HEK293 (cell line): ENCODE results near the gene PPARGC1A.

Experiments used
- CTCF ChIA-PET: fragments of 350-600 bp; formaldehyde crosslinking; extraction: SDS; loops from one replicate; lab custom pipeline; 2021; ENCODE audit warnings: antibody characterized with exemption; lab: Yijun Ruan, JAX
- POLR2A ChIA-PET: fragments of 300-600 bp; formaldehyde crosslinking; extraction: SDS; loops from one replicate; lab custom pipeline; 2020; ENCODE audit warnings: antibody characterized with exemption, inconsistent platforms; lab: Yijun Ruan, JAX
- H3K27ac ChIP-seq: fragments of 200-500 bp; sonication (Bioruptor generic); 2 replicates; pipeline ENCODE4 v1.5.1; 2014; ENCODE audit warnings: low read depth, low read length, control low read depth, inconsistent platforms; ENCODE audit errors: extremely low read depth
- H3K36me3 ChIP-seq, 2 experiments: fragments of 200-500 bp in 1 of 2; sonication (Bioruptor generic) in 1 of 2; 1 replicate in 1 of 2; 2 replicates in 1 of 2; pipeline ENCODE4 v1.5.1; 2014 to 2017; ENCODE audit warnings: inconsistent platforms in 2 of 2, low read length in 2 of 2; ENCODE audit not compliant: control insufficient read depth in 2 of 2, insufficient read depth in 1 of 2
- H3K4me1 ChIP-seq: fragments of 200-500 bp; sonication (Bioruptor generic); 2 replicates; pipeline ENCODE4 v1.5.1; 2014; ENCODE audit warnings: mild to moderate bottlenecking, low read length, inconsistent platforms; ENCODE audit not compliant: control insufficient read depth, insufficient read depth
- H3K4me3 ChIP-seq: 2 replicates; pipeline ENCODE4 v1.5.1; 2011; ENCODE audit warnings: low read depth, mild to moderate bottlenecking, control low read depth, low read length, moderate library complexity
- H3K9me3 ChIP-seq: fragments of 200-500 bp; sonication (Bioruptor generic); 2 replicates; pipeline ENCODE4 v1.5.1; 2014; ENCODE audit warnings: low read depth, low read length, inconsistent platforms; ENCODE audit not compliant: control insufficient read depth, insufficient read depth
- HOXA7 ChIP-seq: sonication (generic); formaldehyde crosslinking; IDR thresholded peaks from 2 replicates; pipeline ENCODE4 v1.8.1; 2022; ENCODE audit warnings: missing genetic modification reagents, borderline replicate concordance
- HOXC10 ChIP-seq: sonication (generic); formaldehyde crosslinking; IDR thresholded peaks from 2 replicates; pipeline ENCODE4 v1.8.1; 2023; ENCODE audit warnings: mild to moderate bottlenecking, missing genetic modification reagents
- INSM2 ChIP-seq: fragments of 450-650 bp; formaldehyde crosslinking; IDR thresholded peaks from 2 replicates; pipeline ENCODE4 v1.5.1; 2016; ENCODE audit warnings: missing biosample characterization, missing genetic modification characterization
- PATZ1 ChIP-seq: fragments of 450-650 bp; formaldehyde crosslinking; IDR thresholded peaks from 2 replicates; pipeline ENCODE4 v1.5.1; 2016; ENCODE audit warnings: missing biosample characterization, missing genetic modification characterization
- PRDM6 ChIP-seq: fragments of 450-650 bp; formaldehyde crosslinking; IDR thresholded peaks from 2 replicates; pipeline ENCODE4 v1.5.1; 2017; ENCODE audit warnings: missing biosample characterization, missing genetic modification characterization
- SALL2 ChIP-seq: fragments of 450-650 bp; formaldehyde crosslinking; IDR thresholded peaks from 2 replicates; pipeline ENCODE4 v1.5.0; 2017; ENCODE audit warnings: missing biosample characterization, mild to moderate bottlenecking, missing genetic modification characterization, borderline replicate concordance
- SETDB1 ChIP-seq: IDR thresholded peaks from one replicate; pipeline ENCODE4 v1.6.1; 2017; ENCODE audit warnings: mild to moderate bottlenecking, low read length, moderate library complexity, mixed read lengths; ENCODE audit not compliant: insufficient read length
- ZBTB1 ChIP-seq: fragments of 450-650 bp; formaldehyde crosslinking; IDR thresholded peaks from 2 replicates; pipeline ENCODE4 v1.5.1; 2016; ENCODE audit warnings: missing biosample characterization, missing genetic modification characterization
- ZBTB20 ChIP-seq: fragments of 450-650 bp; formaldehyde crosslinking; IDR thresholded peaks from 2 replicates; pipeline ENCODE4 v1.5.1; 2016; ENCODE audit warnings: missing biosample characterization, missing genetic modification characterization
- ZNF248 ChIP-seq: fragments of 450-650 bp; formaldehyde crosslinking; IDR thresholded peaks from 2 replicates; pipeline ENCODE4 v1.5.1; 2017; ENCODE audit warnings: missing biosample characterization, missing genetic modification characterization
- ZNF26 ChIP-seq: fragments of 450-650 bp; formaldehyde crosslinking; IDR thresholded peaks from 2 replicates; pipeline ENCODE4 v1.5.1; 2016; ENCODE audit warnings: missing biosample characterization, missing genetic modification characterization
- ZNF292 ChIP-seq: fragments of 450-650 bp; formaldehyde crosslinking; IDR thresholded peaks from 2 replicates; pipeline ENCODE4 v1.5.1; 2016; ENCODE audit warnings: low read depth, missing biosample characterization, missing genetic modification characterization, borderline replicate concordance
- ZNF350 ChIP-seq: fragments of 450-650 bp; formaldehyde crosslinking; IDR thresholded peaks from 2 replicates; pipeline ENCODE4 v1.5.0; 2017; ENCODE audit warnings: missing biosample characterization, mild to moderate bottlenecking, missing genetic modification characterization
- ZNF362 ChIP-seq: fragments of 450-650 bp; formaldehyde crosslinking; IDR thresholded peaks from 2 replicates; pipeline ENCODE4 v1.5.1; 2016; ENCODE audit warnings: missing biosample characterization, missing genetic modification characterization
- ZNF513 ChIP-seq: fragments of 450-650 bp; IDR thresholded peaks from 2 replicates; pipeline ENCODE4 v1.5.1; 2018; ENCODE audit warnings: missing biosample characterization, missing genetic modification characterization
- ZNF544 ChIP-seq: fragments of 450-650 bp; formaldehyde crosslinking; IDR thresholded peaks from 2 replicates; pipeline ENCODE4 v1.5.0; 2017; ENCODE audit warnings: missing biosample characterization, missing genetic modification characterization
- ZNF621 ChIP-seq: fragments of 450-650 bp; formaldehyde crosslinking; IDR thresholded peaks from 2 replicates; pipeline ENCODE4 v1.5.1; 2017; ENCODE audit warnings: missing biosample characterization, missing genetic modification characterization
- ZNF776 ChIP-seq: fragments of 450-650 bp; formaldehyde crosslinking; IDR thresholded peaks from 2 replicates; pipeline ENCODE4 v1.5.0; 2017; ENCODE audit warnings: missing biosample characterization, missing genetic modification characterization, borderline replicate concordance
- ZSCAN18 ChIP-seq: fragments of 450-650 bp; formaldehyde crosslinking; IDR thresholded peaks from 2 replicates; pipeline ENCODE4 v1.5.1; 2016; ENCODE audit warnings: missing biosample characterization, missing genetic modification characterization
- ZXDB ChIP-seq: fragments of 450-650 bp; formaldehyde crosslinking; IDR thresholded peaks from 2 replicates; pipeline ENCODE4 v1.5.1; 2016; ENCODE audit warnings: missing biosample characterization, missing genetic modification characterization

Gene PPARGC1A

GRCh38 chr4:23775694-23776093 is 114.2 kb downstream of the PPARGC1A start:
- Histone ChIP-seq H3K4me3 (no peak overlapping the region), H3K36me3 (no peaks in the 10 kb centered on the region), H3K9me3 (no peaks in the 10 kb centered on the region), H3K27ac (no peak overlapping the region), H3K4me1 (no peaks in the 10 kb centered on the region)
- POLR2A ChIA-PET: no interaction called here
- CTCF ChIA-PET: interaction anchor here (0.6 to 0.7 kb wide), 2 partner anchors 30 to 654 kb away, joined by 3 to 7 read pairs; no protein-coding TSS in a partner anchor
- TF ChIP-seq ZNF292 (tag by site-specific recombination) (no peak), PATZ1 (tag by site-specific recombination) (no peak), ZNF776 (tag by site-specific recombination) (no peak), INSM2 (no peak), SALL2 (tag by site-specific recombination) (no peak), ZNF248 (tag by site-specific recombination) (no peak), ZNF513 (tag by site-specific recombination) (no peak), SETDB1 (no peak), ZBTB1 (tag by site-specific recombination) (no peak), ZNF621 (no peak)

GRCh38 chr4:23774909-23775308 is 114.9 kb downstream of the PPARGC1A start:
- ChIA-PET POLR2A (no interaction called here), CTCF (interaction anchor here (0.6 to 0.7 kb wide), 2 partner anchors 29 to 145 kb away, joined by 3 read pairs; no protein-coding TSS in a partner anchor)
- no peaks in the 10 kb centered on the region for H3K9me3 ChIP-seq
- no peak for TF ChIP-seq PATZ1 (tag by site-specific recombination)
- TF ChIP-seq HOXC10 (CRISPR knock-in tag): no peak
- no peak for TF ChIP-seq ZSCAN18 (tag by site-specific recombination)
- no peak for TF ChIP-seq ZNF544 (tag by site-specific recombination)
- TF ChIP-seq ZBTB20 (tag by site-specific recombination): no peak
- TF ChIP-seq PRDM6 (tag by site-specific recombination): no peak
- no peak for TF ChIP-seq HOXA7
- TF ChIP-seq ZNF350: no peak
- TF ChIP-seq ZNF26 (tag by site-specific recombination): no peak
- no peak for TF ChIP-seq ZNF362
- TF ChIP-seq ZXDB (tag by site-specific recombination): no peak
- no peak overlapping the region for H3K27ac ChIP-seq
- H3K4me1 ChIP-seq: no peaks in the 10 kb centered on the region; the same call in 1 of the 2 replicates
- H3K4me3 ChIP-seq: no peak overlapping the region
- no peaks in the 10 kb centered on the region for H3K36me3 ChIP-seq
